Lower lobe of right lung (tissue), 2 donors: ENCODE data around the gene MYO1A. TPM values are rescaled to one million over a fixed set of nuclear protein-coding genes. Genes with fewer than 3 reads are reported as not detected.

Experiments used
- ATAC-seq, 2 donors: fragments of 200-7000 bp; cut with Tn5 transposase; one replicate each; pipeline ENCODE4 v1.9.1; 2020 to 2022; ENCODE audit warnings: mild to moderate bottlenecking in 2 of 2, moderate library complexity in 2 of 2
- DNase-seq: peaks from one replicate; pipeline ENCODE4 v3.0.0-alpha.2; 2020
- H3K27ac ChIP-seq: fragments of 200-600 bp; one replicate; pipeline ENCODE4 v1.8.0; 2022
- H3K27me3 ChIP-seq: fragments of 200-600 bp; one replicate; pipeline ENCODE4 v1.8.0; 2022; ENCODE audit warnings: low read depth
- H3K36me3 ChIP-seq: fragments of 200-600 bp; one replicate; pipeline ENCODE4 v1.8.0; 2022; ENCODE audit warnings: mild to moderate bottlenecking
- H3K4me1 ChIP-seq: fragments of 200-600 bp; one replicate; pipeline ENCODE4 v1.8.0; 2022
- H3K4me3 ChIP-seq: fragments of 200-600 bp; one replicate; pipeline ENCODE4 v1.8.0; 2022; ENCODE audit warnings: mild to moderate bottlenecking
- H3K9me3 ChIP-seq: fragments of 200-600 bp; one replicate; pipeline ENCODE4 v1.8.0; 2022
- CTCF ChIP-seq: fragments of 200-600 bp; IDR thresholded peaks from one replicate; pipeline ENCODE4 v1.8.0; 2022; ENCODE audit warnings: antibody characterized with exemption, mild to moderate bottlenecking
- intact Hi-C: fragments of 100-400 bp; cut with DNase I; formaldehyde crosslinking; loops from one replicate; pipeline ENCODE4 v1.11.0; 2022
- total RNA-seq: library from RNA; stranded (reverse); fragmentation: NEBNext Ultra II Directional; extraction: Animal tissue kit (Norgen Biotek cat#: 25700); gene quantifications from one replicate; pipeline ENCODE4 v1.2.1, GENCODE V29; 2021
- donor health status: DM: no; HTN: yes; CAD: no; lungs with severe emphysema.

The MYO1A gene
- total RNA-seq, 1 donor from 2014 or later, result 2.9 TPM

DNA sequence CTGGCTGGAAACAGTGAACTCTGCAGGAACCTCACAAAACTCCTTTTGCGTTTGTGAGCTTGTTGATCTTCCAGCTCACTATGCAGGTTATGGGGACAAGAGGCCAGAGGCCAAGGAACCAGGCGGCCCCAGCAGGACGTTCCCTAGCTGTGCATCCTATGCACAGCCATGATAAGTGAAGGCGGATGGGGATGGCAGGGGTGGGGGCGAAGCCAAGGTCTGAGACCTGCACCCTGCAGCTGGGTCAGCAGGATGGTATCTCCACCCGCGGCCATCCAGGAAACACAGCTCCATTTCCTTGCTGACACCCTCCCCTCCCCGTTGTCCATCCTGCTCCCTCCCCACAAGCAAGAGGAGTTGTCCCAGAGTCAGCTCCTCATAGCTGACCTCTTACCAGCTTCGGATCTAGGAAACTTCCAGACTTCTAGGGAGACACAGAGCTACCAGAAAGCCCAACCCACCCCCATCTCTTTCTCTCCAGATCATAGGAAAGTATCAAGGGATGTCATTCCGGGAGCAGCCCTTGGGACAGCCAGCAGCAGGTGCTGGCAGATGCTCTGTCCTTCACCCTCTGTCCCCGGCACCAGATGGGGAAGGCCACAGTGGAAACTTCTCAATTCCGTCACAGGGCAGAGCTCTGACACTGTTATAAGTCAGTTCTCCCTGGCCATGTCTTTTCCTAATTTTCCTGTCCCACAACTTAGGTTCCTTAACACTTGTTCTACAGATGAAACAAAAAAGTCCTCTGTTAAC lies 53.0 kb downstream of the MYO1A start:
- H3K9me3 ChIP-seq, result no peaks in the 10 kb centered on the region
- H3K4me3 ChIP-seq, result no peak overlapping the region
- no peak overlapping the region for H3K27ac ChIP-seq
- intact Hi-C loops, result no loop called here
- H3K4me1 ChIP-seq, result peaks cover 23% of the 10 kb centered on the region
- no peaks in the 10 kb centered on the region for H3K27me3 ChIP-seq
- no peak for DNase-seq
- no peak for ATAC-seq
- TF ChIP-seq CTCF, result no peak
- peaks cover 22% of the 10 kb centered on the region for H3K36me3 ChIP-seq

DNA sequence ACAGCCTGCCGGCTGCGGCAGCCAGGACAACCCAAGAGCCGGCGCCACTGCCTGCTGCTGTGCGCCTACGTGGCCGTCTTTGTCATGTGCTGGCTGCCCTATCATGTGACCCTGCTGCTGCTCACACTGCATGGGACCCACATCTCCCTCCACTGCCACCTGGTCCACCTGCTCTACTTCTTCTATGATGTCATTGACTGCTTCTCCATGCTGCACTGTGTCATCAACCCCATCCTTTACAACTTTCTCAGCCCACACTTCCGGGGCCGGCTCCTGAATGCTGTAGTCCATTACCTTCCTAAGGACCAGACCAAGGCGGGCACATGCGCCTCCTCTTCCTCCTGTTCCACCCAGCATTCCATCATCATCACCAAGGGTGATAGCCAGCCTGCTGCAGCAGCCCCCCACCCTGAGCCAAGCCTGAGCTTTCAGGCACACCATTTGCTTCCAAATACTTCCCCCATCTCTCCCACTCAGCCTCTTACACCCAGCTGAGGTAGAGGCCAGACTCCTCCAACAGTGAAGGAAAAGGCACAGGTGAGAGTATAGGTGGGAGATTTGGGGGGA lies 53.9 kb downstream of the MYO1A start:
- H3K27ac ChIP-seq, result no peak overlapping the region

GRCh38 chr12:56995201-56995929 lies 54.6 kb downstream of the MYO1A start:
- Histone ChIP-seq H3K4me1 (peaks cover 30% of the 10 kb centered on the region), H3K27me3 (no peaks in the 10 kb centered on the region), H3K36me3 (peaks cover 13% of the 10 kb centered on the region), H3K9me3 (no peaks in the 10 kb centered on the region), H3K27ac (no peak overlapping the region), H3K4me3 (no peak overlapping the region)
- ATAC-seq (no peak), DNase-seq (no peak)
- intact Hi-C loops, result no loop called here
- TF ChIP-seq CTCF, result no peak

More for the DNA sequence above, 53.9 kb downstream of the MYO1A start:
- peaks cover 24% of the 10 kb centered on the region for H3K4me1 ChIP-seq
- H3K9me3 ChIP-seq, result no peaks in the 10 kb centered on the region
- H3K4me3 ChIP-seq, result no peak overlapping the region
- DNase-seq (no peak), ATAC-seq (no peak)
- peaks cover 17% of the 10 kb centered on the region for H3K36me3 ChIP-seq
- H3K27me3 ChIP-seq, result no peaks in the 10 kb centered on the region
- TF ChIP-seq CTCF, result no peak
- intact Hi-C loops, result no loop called here

DNA sequence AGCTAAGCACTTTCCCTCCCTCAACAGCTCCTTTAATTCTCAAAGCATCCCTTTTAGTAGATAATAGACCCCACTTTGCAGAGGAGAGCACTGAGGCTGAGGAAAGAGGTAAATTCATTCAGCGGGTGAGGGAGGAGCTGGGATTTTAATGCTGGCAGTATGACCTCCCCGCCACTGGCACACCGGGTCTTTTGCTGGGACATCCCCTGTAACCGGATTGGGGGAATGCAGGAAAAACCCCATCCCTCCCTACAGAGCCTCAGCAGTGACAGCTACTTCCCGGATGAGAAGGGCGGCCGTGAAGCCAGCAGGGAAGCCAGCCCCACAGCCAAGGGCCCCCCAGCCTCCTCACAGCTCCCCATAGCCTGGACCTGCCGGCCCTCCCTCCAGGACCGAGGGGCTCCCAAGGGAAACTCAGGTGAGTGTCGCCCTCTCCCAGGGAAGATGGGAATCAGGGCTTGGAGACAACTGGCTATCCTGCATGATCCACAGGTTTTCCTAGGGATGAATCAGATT lies 55.6 kb downstream of the MYO1A start:
- no peak for TF ChIP-seq CTCF
- Histone ChIP-seq H3K9me3 (no peaks in the 10 kb centered on the region), H3K36me3 (peaks cover 4% of the 10 kb centered on the region), H3K4me1 (peaks cover 33% of the 10 kb centered on the region), H3K27ac (no peak overlapping the region), H3K4me3 (no peak overlapping the region), H3K27me3 (no peaks in the 10 kb centered on the region)
- DNase-seq (no peak), ATAC-seq (no peak)
- intact Hi-C loops, result no loop called here

DNA sequence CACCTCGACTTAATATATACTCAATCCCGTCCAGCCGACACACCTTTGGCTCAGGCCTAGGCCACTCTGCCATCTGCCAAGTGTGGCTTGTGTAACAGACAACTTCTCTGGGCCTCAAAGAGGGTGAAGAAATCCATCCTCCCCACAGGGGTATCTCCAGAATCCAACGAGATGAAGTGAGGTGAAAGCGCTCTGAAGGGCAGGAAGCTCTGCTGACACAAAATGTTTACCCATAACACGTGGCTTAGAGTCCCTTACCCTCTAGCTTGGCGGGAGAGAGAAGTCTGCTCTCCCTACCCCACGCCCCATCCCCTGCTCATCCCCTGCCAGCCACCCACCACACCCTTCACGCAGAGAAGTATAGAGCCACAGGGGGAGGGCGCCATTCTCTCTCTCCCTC lies 56.6 kb downstream of the MYO1A start:
- no peak for DNase-seq
- no peaks in the 10 kb centered on the region for H3K36me3 ChIP-seq
- TF ChIP-seq CTCF, result no peak
- H3K4me3 ChIP-seq, result no peak overlapping the region
- H3K9me3 ChIP-seq, result no peaks in the 10 kb centered on the region
- H3K4me1 ChIP-seq, result peaks cover 36% of the 10 kb centered on the region
- intact Hi-C loops, result no loop called here
- no peak for ATAC-seq
- no peaks in the 10 kb centered on the region for H3K27me3 ChIP-seq
- H3K27ac ChIP-seq, result no peak overlapping the region
